GM12878 (cell line): ENCODE data around the gene INKA1. TPM values are rescaled to one million over a fixed set of nuclear protein-coding genes. Genes with fewer than 3 reads are reported as not detected.

Experiments
- ATAC-seq: fragments of 200-7000 bp; cut with Tn5 transposase; 3 replicates; pipeline ENCODE4 v1.9.1; 2020; ENCODE audit warnings: mild to moderate bottlenecking, moderate library complexity
- BruUV-seq: library from RNA; stranded (reverse); fragments of 400-500 nt; replicated peaks from 2 replicates; lab custom pipeline; 2021; lab: Mats Ljungman, UMichigan
- CTCF ChIA-PET: fragments of 300-600 bp; sonication (Branson Sonifier 250); formaldehyde crosslinking; extraction: SDS; loops from one replicate; lab custom pipeline; 2021; ENCODE audit warnings: inconsistent platforms; lab: Yijun Ruan, JAX
- POLR2A ChIA-PET: fragments of 350-600 bp; formaldehyde crosslinking; extraction: SDS; loops from one replicate; lab custom pipeline; 2021; ENCODE audit warnings: inconsistent platforms; lab: Charles Lee
- RAD21 ChIA-PET: fragments of 300-600 bp; sonication (Branson Sonifier 250); formaldehyde crosslinking; loops from one replicate; lab custom pipeline; 2023; ENCODE audit warnings: antibody characterized with exemption; ENCODE audit not compliant: unreplicated experiment; lab: Charles Lee
- SMC1A ChIA-PET: fragments of 300-600 bp; sonication (Branson Sonifier 250); formaldehyde crosslinking; loops from one replicate; lab custom pipeline; 2023; ENCODE audit not compliant: unreplicated experiment, uncharacterized antibody; lab: Charles Lee
- DNase-seq: peaks from one replicate; pipeline ENCODE4 v3.0.0-alpha.2; 2011; ENCODE audit warnings: low read depth, low spot score
- FAIRE-seq: peaks from 3 replicates; lab custom pipeline; 2011; peaks lifted over from hg19 to GRCh38; lab: Jason Lieb, UNC
- H2AFZ ChIP-seq: 2 replicates; pipeline ENCODE4 v1.6.0; 2011; ENCODE audit warnings: low read depth, low read length, control low read depth; ENCODE audit not compliant: control insufficient read depth
- H3K27ac ChIP-seq: 2 replicates; pipeline ENCODE4 v1.5.1; 2011; ENCODE audit warnings: control low read depth; ENCODE audit not compliant: control insufficient read depth, insufficient read depth
- H3K27me3 ChIP-seq, 2 experiments: replicated peaks in 1 of 2; 2 replicates each; pipeline versions ENCODE4 v1.6.0 to v1.6.1; 2011; ENCODE audit warnings: low read length in 1 of 2; ENCODE audit not compliant: control insufficient read depth in 2 of 2, insufficient read depth in 2 of 2
- H3K36me3 ChIP-seq, 2 experiments: 2 replicates each; pipeline ENCODE4 v1.5.1; 2011; ENCODE audit warnings: low read length in 1 of 2; ENCODE audit not compliant: control insufficient read depth in 2 of 2, insufficient read depth in 2 of 2
- H3K4me1 ChIP-seq: 2 replicates; pipeline ENCODE4 v1.6.1; 2011; ENCODE audit warnings: mild to moderate bottlenecking, low read length, moderate library complexity, mixed read lengths; ENCODE audit not compliant: control insufficient read depth, insufficient read depth
- H3K4me2 ChIP-seq: 2 replicates; pipeline ENCODE4 v1.6.0; 2011; ENCODE audit warnings: control low read depth; ENCODE audit not compliant: control insufficient read depth, insufficient read depth
- H3K4me3 ChIP-seq: fragments of 200-600 bp; sonication (generic); 2 replicates; pipeline ENCODE4 v1.5.1; 2016
- H3K79me2 ChIP-seq: 2 replicates; pipeline ENCODE4 v1.6.0; 2011; ENCODE audit warnings: low read length; ENCODE audit not compliant: control insufficient read depth, insufficient read depth
- H3K9ac ChIP-seq: 2 replicates; pipeline ENCODE4 v1.8.0; 2011; ENCODE audit warnings: low read length, control low read depth, mixed read lengths; ENCODE audit not compliant: control insufficient read depth, insufficient read depth
- H3K9me3 ChIP-seq: replicated peaks from 3 replicates; pipeline ENCODE4 v1.5.1; 2011; ENCODE audit warnings: mild to moderate bottlenecking, low read length; ENCODE audit not compliant: control insufficient read depth, insufficient read depth
- H4K20me1 ChIP-seq: 2 replicates; pipeline ENCODE4 v1.6.0; 2011; ENCODE audit not compliant: control insufficient read depth, insufficient read depth
- BCL11A ChIP-seq: IDR thresholded peaks from 2 replicates; pipeline ENCODE4 v1.6.1; 2011; ENCODE audit warnings: low read depth, low read length
- BCL3 ChIP-seq: IDR thresholded peaks from 2 replicates; pipeline ENCODE4 v1.6.1; 2011; ENCODE audit warnings: borderline replicate concordance, low read depth, mild to moderate bottlenecking, moderate library complexity, low read length; ENCODE audit not compliant: insufficient read depth, poor library complexity, severe bottlenecking
- BRCA1 ChIP-seq: IDR thresholded peaks from 2 replicates; pipeline ENCODE4 v1.6.1; 2011; ENCODE audit warnings: low read depth, low read length, improper control_type of control experiment
- CEBPB ChIP-seq, 2 experiments: fragments of 150-350 bp in 1 of 2; IDR thresholded peaks; 2 replicates each; pipeline ENCODE4 v1.6.1; 2012 to 2014; ENCODE audit warnings: low read depth in 2 of 2, low read length in 2 of 2, borderline replicate concordance in 1 of 2, inconsistent platforms in 1 of 2
- CTCF ChIP-seq, 3 experiments: IDR thresholded peaks in 2 of 3; conservative IDR thresholded peaks in 1 of 3; 2 replicates each; pipeline ENCODE4 v1.5.1; 2011; ENCODE audit warnings: low read depth in 3 of 3, low read length in 3 of 3, mild to moderate bottlenecking in 3 of 3, control low read depth in 2 of 3, moderate library complexity in 2 of 3, inconsistent platforms in 1 of 3, mixed read lengths in 1 of 3; ENCODE audit not compliant: control insufficient read depth in 2 of 3, insufficient read depth in 1 of 3; ENCODE audit errors: extremely low read depth in 1 of 3
- FOS ChIP-seq: IDR thresholded peaks from 3 replicates; pipeline ENCODE4 v1.6.1; 2011; ENCODE audit warnings: borderline replicate concordance; ENCODE audit not compliant: insufficient read length; ENCODE audit errors: extremely low read depth
- IRF4 ChIP-seq: IDR thresholded peaks from 2 replicates; pipeline ENCODE4 v1.6.1; 2011; ENCODE audit warnings: low read depth, low read length
- JUND ChIP-seq: IDR thresholded peaks from 2 replicates; pipeline ENCODE4 v1.6.1; 2012; ENCODE audit warnings: low read depth, mild to moderate bottlenecking, low read length, improper control_type of control experiment, moderate library complexity
- RAD21 ChIP-seq: IDR thresholded peaks from 2 replicates; pipeline ENCODE4 v1.6.1; 2011; ENCODE audit warnings: mild to moderate bottlenecking, low read depth, low read length, moderate library complexity; ENCODE audit not compliant: insufficient read depth
- RB1 ChIP-seq: fragments of 450-650 bp; formaldehyde crosslinking; IDR thresholded peaks from 2 replicates; pipeline ENCODE4 v1.6.1; 2017; ENCODE audit warnings: mild to moderate bottlenecking, borderline replicate concordance
- SREBF2 ChIP-seq: IDR thresholded peaks from 2 replicates; pipeline ENCODE4 v1.6.1; 2012; ENCODE audit warnings: mild to moderate bottlenecking, low read length
- STAT3 ChIP-seq: IDR thresholded peaks from 2 replicates; pipeline ENCODE4 v1.6.1; 2011; ENCODE audit warnings: low read depth, low read length, improper control_type of control experiment
- TAF1 ChIP-seq: IDR thresholded peaks from 2 replicates; pipeline ENCODE4 v1.6.1; 2011; ENCODE audit warnings: mild to moderate bottlenecking, low read depth, low read length, borderline replicate concordance
- TCF12 ChIP-seq: IDR thresholded peaks from 2 replicates; pipeline ENCODE4 v1.6.1; 2011; ENCODE audit warnings: low read depth, mild to moderate bottlenecking, low read length
- ZBTB11 ChIP-seq: fragments of 450-650 bp; formaldehyde crosslinking; IDR thresholded peaks from 2 replicates; pipeline ENCODE4 v1.5.0; 2022; ENCODE audit warnings: mild to moderate bottlenecking, missing genetic modification characterization
- ZNF384 ChIP-seq: IDR thresholded peaks from 2 replicates; pipeline ENCODE4 v1.6.1; 2012; ENCODE audit warnings: low read depth, mild to moderate bottlenecking, low read length, improper control_type of control experiment, borderline replicate concordance
- ZZZ3 ChIP-seq: IDR thresholded peaks from 2 replicates; pipeline ENCODE4 v1.6.1; 2011; ENCODE audit warnings: low read depth; ENCODE audit not compliant: control insufficient read depth, insufficient read length
- WGBS: methylation state at CpG from one replicate; pipeline ENCODE4 v1.1.6; 2016; ENCODE audit warnings: low lambda C conversion rate; ENCODE audit not compliant: insufficient replicate concordance, insufficient coverage; ENCODE audit errors: missing lambda C conversion rate; 5-methylcytosine and 5-hydroxymethylcytosine counted together
- in situ Hi-C: fragments of 300-500 bp; cut with MboI; formaldehyde crosslinking; loops from 9 replicates; pipeline ENCODE4 v1.14.3; 2018; ENCODE audit warnings: mixed read lengths
- intact Hi-C: fragments of 100-400 bp; cut with micrococcal nuclease; formaldehyde crosslinking; loops from one replicate; pipeline ENCODE4 v1.14.2; 2022; ENCODE audit not compliant: unreplicated experiment
- polyA plus RNA-seq, 11 experiments: library from polyadenylated mRNA; depleted of rRNA in 4 of 11; unstranded in 6 of 11; stranded (reverse) in 5 of 11; fragments of >200 nt; fragmentation: Nextera tagmentation in 4 of 11; fragmentation: Illumina TruSeq in 1 of 11; extraction: Ambion mirVana in 4 of 11; extraction: Trizol in 1 of 11; gene quantifications; 1 replicate in 1 of 11; 2 replicates in 10 of 11; pipeline versions ENCODE4 v1.2.1 to v1.2.3, GENCODE V29; 2011 to 2016; ENCODE audit warnings: inconsistent platforms in 2 of 11, missing spikeins in 2 of 11, low read depth in 1 of 11
- total RNA-seq, 4 experiments: library from RNA; depleted of rRNA in 3 of 4; stranded (reverse); fragments of >200 nt in 3 of 4; fragmentation: Illumina TruSeq in 1 of 4; extraction: Trizol in 1 of 4; gene quantifications; 2 replicates each; pipeline versions ENCODE4 v1.2.1 to v1.2.3, GENCODE V29; 2013 to 2021

Gene INKA1
- total and polyA plus RNA-seq, 10 of the 15 experiments (the other 5 are each of a cell fraction or from before 2014, with no cell fraction given) = 0.32 to 10.5 (median 4.9) TPM

GRCh38 chr3:49756036-49756435 is 47.0 kb upstream of the INKA1 start:
- TF ChIP-seq ZNF384 (no peak), RAD21 (no peak), IRF4 (no peak), ZBTB11 (CRISPR knock-in tag) (no peak), STAT3 (no peak), FOS (no peak), BCL11A (no peak), CEBPB (IDR thresholded peaks at IDR 0.05; ENCODE audit: borderline replicate concordance in 1 of 2, low read depth in 2 of 2, low read length in 2 of 2) (no peak), CTCF (IDR thresholded peaks at IDR 0.05 in 2 of 3, conservative IDR thresholded peaks at IDR 0.05 in 1 of 3; ENCODE audit: control insufficient read depth in 2 of 3, extremely low read depth in 1 of 3, insufficient read depth in 1 of 3, low read depth in 3 of 3, low read length in 3 of 3) (no peak), TCF12 (no peak), TAF1 (no peak), BCL3 (no peak), BRCA1 (no peak), RB1 (no peak), SREBF2 (no peak), ZZZ3 (no peak), JUND (no peak)
- FAIRE-seq (no peak), ATAC-seq (no peak), DNase-seq (no peak)
- no peak overlapping the region for H2AFZ ChIP-seq
- H3K9me3 ChIP-seq = no peaks in the 10 kb centered on the region
- POLR2A ChIA-PET = no interaction called here
- no peaks in the 10 kb centered on the region; a peak in 1 of 4 replicates for H3K36me3 ChIP-seq
- CTCF ChIA-PET = interaction anchor here (1.3 to 1.6 kb wide), 2 partner anchors 17 to 216 kb away, joined by 3 to 5 read pairs; no protein-coding TSS in a partner anchor
- SMC1A ChIA-PET = no interaction called here
- H3K4me1 ChIP-seq = no peaks in the 10 kb centered on the region
- intact Hi-C loops (no loop called here), in situ Hi-C loops (no loop called here)
- H3K4me2 ChIP-seq = no peak overlapping the region
- no TSS peak for BruUV-seq
- H3K27me3 ChIP-seq = no peaks in the 10 kb centered on the region
- no peak overlapping the region for H3K27ac ChIP-seq
- no peaks in the 10 kb centered on the region; the same call in 1 of the 2 replicates for H4K20me1 ChIP-seq
- no peaks in the 10 kb centered on the region for H3K79me2 ChIP-seq
- WGBS = 56% methylated on average over 1 of the region's 1 CpG
- H3K9ac ChIP-seq = no peak overlapping the region
- no peak overlapping the region for H3K4me3 ChIP-seq
- RAD21 ChIA-PET = no interaction called here
